ENCODE data around the gene EIF3J. TPM values are rescaled to one million over a fixed set of nuclear protein-coding genes. Genes with fewer than 3 reads are reported as not detected.

EIF3J gene
- total RNA-seq, 6 experiments from 2014 or later, result 83.2 to 120 (median 87.5) TPM

DNA sequence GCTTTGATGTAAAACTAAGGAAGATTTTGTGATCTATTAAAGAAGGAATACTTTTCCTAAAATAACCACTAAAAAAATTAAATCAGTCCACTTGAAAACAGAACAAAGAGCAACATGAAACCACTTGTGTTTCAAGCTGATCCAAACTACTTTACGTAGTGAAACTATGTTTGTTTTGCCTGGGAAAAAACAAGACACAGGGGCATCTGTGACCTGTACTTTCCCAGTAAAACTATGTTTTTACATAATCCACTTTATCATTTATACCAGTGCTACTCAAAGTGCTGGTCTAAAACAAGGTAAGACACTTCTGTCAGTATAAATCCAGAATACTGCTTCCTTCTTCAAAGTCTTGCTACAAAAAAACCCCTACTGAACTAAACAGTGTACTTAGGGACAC lies 69.8 kb downstream of the EIF3J start:
- Mint-ChIP-seq H3K27ac (no peak overlapping the region), H3K4me1 (ENCODE audit: low read depth) (no peaks in the 10 kb centered on the region), H3K9me3 (no peaks in the 10 kb centered on the region), H3K4me3 (no peak overlapping the region), H3K27me3 (ENCODE audit: insufficient read depth) (no peaks in the 10 kb centered on the region; the same call in 1 of the 2 replicates), H3K36me3 (ENCODE audit: low read depth) (peaks cover 31% of the 10 kb centered on the region)
- no peak for DNase-seq
- no peak for TF ChIP-seq CTCF (IDR thresholded peaks at IDR 0.05)

Other genes starting within 250 kb of the EIF3J start
- 100 to 1,000 TPM in 1 of 6 experiments, 10 to 100 TPM in 5; 78.7 to 110 (median 94.3) TPM for gene GOLM2, start 248.4 kb upstream of the EIF3J start, total RNA-seq (2021; fragmentation: NEBNext Ultra II Directional; extraction: Animal tissue kit (Norgen Biotek cat#: 25700))
- 10 to 100 TPM; 19.8 to 32.7 (median 30.6) TPM for gene CTDSPL2, start 109.5 kb upstream of the EIF3J start, total RNA-seq (2021; fragmentation: NEBNext Ultra II Directional; extraction: Animal tissue kit (Norgen Biotek cat#: 25700))
- 10 to 100 TPM; 28.0 to 34.1 (median 31.2) TPM for gene SPG11, start 126.5 kb downstream of the EIF3J start, total RNA-seq (2021; fragmentation: NEBNext Ultra II Directional; extraction: Animal tissue kit (Norgen Biotek cat#: 25700))
- under 1 TPM in 3 of 6 experiments, not detected in 3; 0.10 to 0.18 (median 0.10) TPM for gene PATL2, start 174.2 kb downstream of the EIF3J start, total RNA-seq (2021; fragmentation: NEBNext Ultra II Directional; extraction: Animal tissue kit (Norgen Biotek cat#: 25700))
- 1,000 to 10,000 TPM in 1 of 6 experiments, 100 to 1,000 TPM in 5; 811 to 1,058 (median 898) TPM for gene B2M, start 174.4 kb downstream of the EIF3J start, total RNA-seq (2021; fragmentation: NEBNext Ultra II Directional; extraction: Animal tissue kit (Norgen Biotek cat#: 25700))
- gene TRIM69, start 199.4 kb downstream of the EIF3J start, total RNA-seq (2021; fragmentation: NEBNext Ultra II Directional; extraction: Animal tissue kit (Norgen Biotek cat#: 25700)), result 1 to 10 TPM; 7.2 to 8.7 (median 8.3) TPM